Upper lobe of left lung (tissue), 4 donors: Measurements from ENCODE around the gene PRPF8.

Experiments used
- POLR2A ChIP-seq, 4 donors: fragments of 450-650 bp; IDR thresholded peaks; one replicate each; pipeline ENCODE4 v1.5.1; 2016 to 2017; ENCODE audit warnings: antibody characterized with exemption in 4 of 4, mild to moderate bottlenecking in 2 of 4
- POLR2AphosphoS5 ChIP-seq, 2 donors: sonication (generic); formaldehyde crosslinking; IDR thresholded peaks; one replicate each; pipeline ENCODE4 v1.5.1; 2017; ENCODE audit warnings: antibody characterized with exemption in 2 of 2
- TF ChIP-seq, protein P1 (sequence below), 6 experiments: fragments of 450-650 bp in 4 of 6; fragments of 200-600 bp in 2 of 6; sonication (generic) in 2 of 6; IDR thresholded peaks; one replicate each; pipeline ENCODE4 v1.5.1; 2016 to 2019; ENCODE audit warnings: antibody characterized with exemption in 6 of 6

GRCh38 chr17:1638171-1638590, 46.5 kb downstream of the PRPF8 start:
- no peak for TF ChIP-seq POLR2AphosphoS5 (IDR thresholded peaks at IDR 0.05)
- TF ChIP-seq, protein P1, sequence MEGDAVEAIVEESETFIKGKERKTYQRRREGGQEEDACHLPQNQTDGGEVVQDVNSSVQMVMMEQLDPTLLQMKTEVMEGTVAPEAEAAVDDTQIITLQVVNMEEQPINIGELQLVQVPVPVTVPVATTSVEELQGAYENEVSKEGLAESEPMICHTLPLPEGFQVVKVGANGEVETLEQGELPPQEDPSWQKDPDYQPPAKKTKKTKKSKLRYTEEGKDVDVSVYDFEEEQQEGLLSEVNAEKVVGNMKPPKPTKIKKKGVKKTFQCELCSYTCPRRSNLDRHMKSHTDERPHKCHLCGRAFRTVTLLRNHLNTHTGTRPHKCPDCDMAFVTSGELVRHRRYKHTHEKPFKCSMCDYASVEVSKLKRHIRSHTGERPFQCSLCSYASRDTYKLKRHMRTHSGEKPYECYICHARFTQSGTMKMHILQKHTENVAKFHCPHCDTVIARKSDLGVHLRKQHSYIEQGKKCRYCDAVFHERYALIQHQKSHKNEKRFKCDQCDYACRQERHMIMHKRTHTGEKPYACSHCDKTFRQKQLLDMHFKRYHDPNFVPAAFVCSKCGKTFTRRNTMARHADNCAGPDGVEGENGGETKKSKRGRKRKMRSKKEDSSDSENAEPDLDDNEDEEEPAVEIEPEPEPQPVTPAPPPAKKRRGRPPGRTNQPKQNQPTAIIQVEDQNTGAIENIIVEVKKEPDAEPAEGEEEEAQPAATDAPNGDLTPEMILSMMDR (IDR thresholded peaks at IDR 0.05), result no peak
- no peak for TF ChIP-seq POLR2A (IDR thresholded peaks at IDR 0.05)
